ENCODE data around the gene TMEM9. TPM values are rescaled to one million over a fixed set of nuclear protein-coding genes. Genes with fewer than 3 reads are reported as not detected.

Gene TMEM9
- total and polyA plus RNA-seq, 9 of the 15 experiments (the other 6 are each of a cell fraction or from before 2014, with no cell fraction given) = 30.4 to 107 (median 67.6) TPM

DNA sequence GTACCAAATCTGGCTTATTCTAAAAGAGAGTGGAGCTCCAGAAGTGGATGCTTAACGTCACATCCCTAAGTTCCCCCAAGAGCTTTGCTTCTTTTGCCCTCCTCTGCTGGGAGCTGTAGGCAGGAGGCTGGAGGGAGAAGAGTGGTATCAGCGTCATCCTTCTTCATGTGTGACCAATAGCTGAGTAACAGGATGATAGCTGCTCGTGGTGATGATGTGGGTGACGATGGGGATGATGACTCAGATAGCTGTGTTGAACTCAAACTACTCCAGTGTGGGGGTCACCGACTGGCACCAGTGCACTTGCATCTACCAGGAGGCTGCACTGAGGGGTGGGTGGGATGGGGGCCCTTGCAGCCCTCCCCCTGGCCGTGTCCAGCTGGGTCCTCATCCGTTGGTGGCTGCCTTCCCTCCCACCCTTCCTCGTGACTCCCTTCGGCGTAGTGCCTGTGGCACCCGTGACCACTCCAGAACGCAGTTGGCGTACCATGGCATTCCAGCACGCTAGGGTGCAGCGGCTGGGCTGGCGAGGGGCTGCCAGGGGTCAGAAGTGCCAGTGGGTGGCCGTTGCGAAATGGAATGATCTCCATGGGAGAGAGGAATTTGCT, 37.5 kb upstream of the TMEM9 start (continued):
- no peak for TF ChIP-seq ZNF764 (CRISPR knock-in tag; IDR thresholded peaks at IDR 0.05; ENCODE audit: low read depth)
- TF ChIP-seq, protein P1, sequence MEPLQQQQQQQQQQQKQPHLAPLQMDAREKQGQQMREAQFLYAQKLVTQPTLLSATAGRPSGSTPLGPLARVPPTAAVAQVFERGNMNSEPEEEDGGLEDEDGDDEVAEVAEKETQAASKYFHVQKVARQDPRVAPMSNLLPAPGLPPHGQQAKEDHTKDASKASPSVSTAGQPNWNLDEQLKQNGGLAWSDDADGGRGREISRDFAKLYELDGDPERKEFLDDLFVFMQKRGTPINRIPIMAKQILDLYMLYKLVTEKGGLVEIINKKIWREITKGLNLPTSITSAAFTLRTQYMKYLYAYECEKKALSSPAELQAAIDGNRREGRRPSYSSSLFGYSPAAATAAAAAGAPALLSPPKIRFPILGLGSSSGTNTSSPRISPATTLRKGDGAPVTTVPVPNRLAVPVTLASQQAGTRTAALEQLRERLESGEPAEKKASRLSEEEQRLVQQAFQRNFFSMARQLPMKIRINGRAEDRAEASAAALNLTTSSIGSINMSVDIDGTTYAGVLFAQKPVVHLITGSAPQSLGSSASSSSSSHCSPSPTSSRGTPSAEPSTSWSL (CRISPR knock-in tag; IDR thresholded peaks at IDR 0.05; ENCODE audit: borderline replicate concordance) = no peak
- TF ChIP-seq BHLHE40 (IDR thresholded peaks at IDR 0.05; ENCODE audit: low read length) = peak; percentile 20; the same call in 1 of the 2 replicates
- no peak for TF ChIP-seq TARDBP (IDR thresholded peaks at IDR 0.05)
- TF ChIP-seq, protein P2, sequence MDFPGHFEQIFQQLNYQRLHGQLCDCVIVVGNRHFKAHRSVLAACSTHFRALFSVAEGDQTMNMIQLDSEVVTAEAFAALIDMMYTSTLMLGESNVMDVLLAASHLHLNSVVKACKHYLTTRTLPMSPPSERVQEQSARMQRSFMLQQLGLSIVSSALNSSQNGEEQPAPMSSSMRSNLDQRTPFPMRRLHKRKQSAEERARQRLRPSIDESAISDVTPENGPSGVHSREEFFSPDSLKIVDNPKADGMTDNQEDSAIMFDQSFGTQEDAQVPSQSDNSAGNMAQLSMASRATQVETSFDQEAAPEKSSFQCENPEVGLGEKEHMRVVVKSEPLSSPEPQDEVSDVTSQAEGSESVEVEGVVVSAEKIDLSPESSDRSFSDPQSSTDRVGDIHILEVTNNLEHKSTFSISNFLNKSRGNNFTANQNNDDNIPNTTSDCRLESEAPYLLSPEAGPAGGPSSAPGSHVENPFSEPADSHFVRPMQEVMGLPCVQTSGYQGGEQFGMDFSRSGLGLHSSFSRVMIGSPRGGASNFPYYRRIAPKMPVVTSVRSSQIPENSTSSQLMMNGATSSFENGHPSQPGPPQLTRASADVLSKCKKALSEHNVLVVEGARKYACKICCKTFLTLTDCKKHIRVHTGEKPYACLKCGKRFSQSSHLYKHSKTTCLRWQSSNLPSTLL (IDR thresholded peaks at IDR 0.05) = no peak
- TF ChIP-seq, protein P3, sequence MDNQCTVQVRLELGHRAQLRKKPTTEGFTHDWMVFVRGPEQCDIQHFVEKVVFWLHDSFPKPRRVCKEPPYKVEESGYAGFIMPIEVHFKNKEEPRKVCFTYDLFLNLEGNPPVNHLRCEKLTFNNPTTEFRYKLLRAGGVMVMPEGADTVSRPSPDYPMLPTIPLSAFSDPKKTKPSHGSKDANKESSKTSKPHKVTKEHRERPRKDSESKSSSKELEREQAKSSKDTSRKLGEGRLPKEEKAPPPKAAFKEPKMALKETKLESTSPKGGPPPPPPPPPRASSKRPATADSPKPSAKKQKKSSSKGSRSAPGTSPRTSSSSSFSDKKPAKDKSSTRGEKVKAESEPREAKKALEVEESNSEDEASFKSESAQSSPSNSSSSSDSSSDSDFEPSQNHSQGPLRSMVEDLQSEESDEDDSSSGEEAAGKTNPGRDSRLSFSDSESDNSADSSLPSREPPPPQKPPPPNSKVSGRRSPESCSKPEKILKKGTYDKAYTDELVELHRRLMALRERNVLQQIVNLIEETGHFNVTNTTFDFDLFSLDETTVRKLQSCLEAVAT (IDR thresholded peaks at IDR 0.05) = no peak
- TF ChIP-seq FOSL1 (tag; conservative IDR thresholded peaks at IDR 0.05) = peak; percentile 98
- no peak for TF ChIP-seq NR1H2 (CRISPR knock-in tag; IDR thresholded peaks at IDR 0.05)
- TF ChIP-seq EP400 (IDR thresholded peaks at IDR 0.05) = no peak
- TF ChIP-seq, protein P4, sequence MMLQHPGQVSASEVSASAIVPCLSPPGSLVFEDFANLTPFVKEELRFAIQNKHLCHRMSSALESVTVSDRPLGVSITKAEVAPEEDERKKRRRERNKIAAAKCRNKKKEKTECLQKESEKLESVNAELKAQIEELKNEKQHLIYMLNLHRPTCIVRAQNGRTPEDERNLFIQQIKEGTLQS (IDR thresholded peaks at IDR 0.05) = peak; percentile 83
- TF ChIP-seq, protein P4 (CRISPR knock-in tag; conservative IDR thresholded peaks at IDR 0.05) = no peak
- no peak for TF ChIP-seq POLR3A (IDR thresholded peaks at IDR 0.05; ENCODE audit: borderline replicate concordance, extremely low read depth, insufficient read depth, insufficient read length)
- TF ChIP-seq KAT2B (IDR thresholded peaks at IDR 0.05; ENCODE audit: low read depth, low read length) = no peak
- TF ChIP-seq DDX20 (tag; IDR thresholded peaks at IDR 0.05; ENCODE audit: low read depth) = no peak
- no peak for TF ChIP-seq SMARCE1 (IDR thresholded peaks at IDR 0.05)
- TF ChIP-seq, protein P5, sequence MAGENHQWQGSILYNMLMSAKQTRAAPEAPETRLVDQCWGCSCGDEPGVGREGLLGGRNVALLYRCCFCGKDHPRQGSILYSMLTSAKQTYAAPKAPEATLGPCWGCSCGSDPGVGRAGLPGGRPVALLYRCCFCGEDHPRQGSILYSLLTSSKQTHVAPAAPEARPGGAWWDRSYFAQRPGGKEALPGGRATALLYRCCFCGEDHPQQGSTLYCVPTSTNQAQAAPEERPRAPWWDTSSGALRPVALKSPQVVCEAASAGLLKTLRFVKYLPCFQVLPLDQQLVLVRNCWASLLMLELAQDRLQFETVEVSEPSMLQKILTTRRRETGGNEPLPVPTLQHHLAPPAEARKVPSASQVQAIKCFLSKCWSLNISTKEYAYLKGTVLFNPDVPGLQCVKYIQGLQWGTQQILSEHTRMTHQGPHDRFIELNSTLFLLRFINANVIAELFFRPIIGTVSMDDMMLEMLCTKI (IDR thresholded peaks at IDR 0.05; ENCODE audit: partially characterized antibody) = no peak
- no peak for TF ChIP-seq NFRKB (IDR thresholded peaks at IDR 0.05; ENCODE audit: low read depth)
- TF ChIP-seq RBM17 (IDR thresholded peaks at IDR 0.05; ENCODE audit: borderline replicate concordance, low read depth, low read length) = no peak
- TF ChIP-seq ZNF197 (CRISPR knock-in tag; IDR thresholded peaks at IDR 0.05; ENCODE audit: low read depth) = no peak
- no peak for TF ChIP-seq SMAD1 (IDR thresholded peaks at IDR 0.05; ENCODE audit: low read depth, low read length, partially characterized antibody)
- no peak for TF ChIP-seq KLF10 (CRISPR knock-in tag; IDR thresholded peaks at IDR 0.05)
- 0 out of 2 replicates have a peak, but pooled peaks have one; percentile 16 for TF ChIP-seq CEBPB (tag; IDR thresholded peaks at IDR 0.05)
- no peak for TF ChIP-seq PHF21A (IDR thresholded peaks at IDR 0.05; ENCODE audit: borderline replicate concordance, low read depth)

All from K562 (cell line).